Measurements from ENCODE around the gene UQCR10.

DNA sequence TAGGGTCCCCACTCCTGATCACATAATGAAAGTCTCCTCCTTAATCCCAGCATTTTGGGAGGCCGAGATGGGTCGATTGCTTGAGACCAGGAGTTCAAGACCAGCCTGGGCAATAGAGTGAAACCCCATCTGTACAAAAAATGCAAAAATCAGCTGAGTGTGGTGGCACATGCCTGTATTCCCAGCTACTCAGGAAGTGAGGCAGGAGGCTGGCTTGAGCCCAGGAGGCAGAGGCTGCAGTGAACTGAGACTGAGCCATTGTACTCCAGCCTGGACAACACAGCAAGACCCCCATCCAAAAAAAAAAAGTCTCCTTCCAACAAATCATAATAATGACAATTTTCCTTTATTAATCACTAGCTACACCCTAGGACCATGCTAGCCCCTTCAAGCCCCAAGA is 15.5 kb upstream of the UQCR10 start:
- TF ChIP-seq POLR2A (IDR thresholded peaks at IDR 0.05; ENCODE audit: low read length): no peak
- TF ChIP-seq GATA1 (IDR thresholded peaks at IDR 0.05; ENCODE audit: low read depth, low read length): no peak

Data from erythroblast (primary cell).